HG03175 (cell line): ENCODE results near the gene TMEM82.

Experiments used
- ATAC-seq: cut with Tn5 transposase; IDR thresholded peaks from one replicate; pipeline ENCODE4 v1.9.1; 2021; ENCODE audit warnings: mild to moderate bottlenecking, moderate library complexity; ENCODE audit not compliant: unreplicated experiment

TMEM82 gene

GRCh38 chr1:15734901-15735300 is 7.4 kb upstream of the TMEM82 start:
- no peak for ATAC-seq

- ATAC-seq = no peak
These were observed 6.8 kb upstream of the TMEM82 start for GRCh38 chr1:15735304-15736037.

- no peak for ATAC-seq
These were observed 6.0 kb upstream of the TMEM82 start, which contains the start of gene SLC25A34 for GRCh38 chr1:15736038-15736891. Gene SLC25A34 (plus strand): TSS chr1:15736258. CDS start chr1:15736486, 228 bp downstream.

- no peak for ATAC-seq
These were observed 5.4 kb upstream of the TMEM82 start for GRCh38 chr1:15736892-15737261.

- ATAC-seq = no peak
These were observed 4.7 kb upstream of the TMEM82 start for GRCh38 chr1:15737324-15738319.

- ATAC-seq = no peak
These were observed 3.7 kb upstream of the TMEM82 start for GRCh38 chr1:15738416-15739113.

- no peak for ATAC-seq
These were observed 3.0 kb upstream of the TMEM82 start for GRCh38 chr1:15739259-15739658.

GRCh38 chr1:15739745-15740144 is 2.6 kb upstream of the TMEM82 start:
- ATAC-seq = no peak

GRCh38 chr1:15740924-15741850 is 1.1 kb upstream of the TMEM82 start:
- peak; percentile 65 for ATAC-seq

GRCh38 chr1:15744122-15744679 is 1.9 kb downstream of the TMEM82 start:
- ATAC-seq = no peak

GRCh38 chr1:15747378-15747777 is 5.1 kb downstream of the TMEM82 start:
- no peak for ATAC-seq

GRCh38 chr1:15748264-15748663 is 6.0 kb downstream of the TMEM82 start:
- no peak for ATAC-seq

GRCh38 chr1:15748690-15749398 is 6.5 kb downstream of the TMEM82 start:
- ATAC-seq = no peak

- no peak for ATAC-seq
These were observed 7.3 kb downstream of the TMEM82 start for GRCh38 chr1:15749399-15750291.

- ATAC-seq = no peak
These were observed 8.6 kb downstream of the TMEM82 start for GRCh38 chr1:15750924-15751323.

- ATAC-seq = no peak
These were observed 9.4 kb downstream of the TMEM82 start for GRCh38 chr1:15751717-15752116.

GRCh38 chr1:15753776-15754175 is 11.5 kb downstream of the TMEM82 start:
- no peak for ATAC-seq
